Lung (tissue), 12 donors: ENCODE results near the gene LGALS13. TPM values are rescaled to one million over a fixed set of nuclear protein-coding genes. Genes with fewer than 3 reads are reported as not detected.

Experiments
- ATAC-seq: fragments of 200-7000 bp; cut with Tn5 transposase; one replicate; pipeline ENCODE4 v1.9.1; 2020; ENCODE audit warnings: moderate number of reproducible peaks; ENCODE audit not compliant: insufficient read depth, low FRiP score
- DNase-seq, 3 donors: peaks; one replicate each; pipeline ENCODE4 v3.0.0-alpha.2; 2013 to 2017
- H3K27ac ChIP-seq, 2 donors: one replicate each; pipeline ENCODE4 v1.5.1; 2013; ENCODE audit warnings: mild to moderate bottlenecking in 2 of 2, moderate library complexity in 2 of 2, control low read depth in 1 of 2, inconsistent platforms in 1 of 2, low read depth in 1 of 2, low read length in 1 of 2
- H3K27me3 ChIP-seq, 3 donors: one replicate each; pipeline ENCODE4 v1.5.1; 2013; ENCODE audit warnings: low read length in 2 of 3; ENCODE audit not compliant: control insufficient read depth in 3 of 3, insufficient read depth in 3 of 3
- H3K36me3 ChIP-seq, 4 donors: one replicate each; pipeline ENCODE4 v1.5.1; 2013; ENCODE audit warnings: low read length in 4 of 4, mild to moderate bottlenecking in 1 of 4, moderate library complexity in 1 of 4; ENCODE audit not compliant: control insufficient read depth in 4 of 4, insufficient read depth in 4 of 4
- H3K4me1 ChIP-seq, 5 donors: one replicate each; pipeline ENCODE4 v1.5.1; 2013; ENCODE audit warnings: low read length in 5 of 5, mild to moderate bottlenecking in 2 of 5, moderate library complexity in 1 of 5; ENCODE audit not compliant: control insufficient read depth in 5 of 5, insufficient read depth in 5 of 5
- H3K4me3 ChIP-seq: one replicate; pipeline ENCODE4 v1.5.1; 2013; ENCODE audit warnings: mild to moderate bottlenecking, control low read depth, moderate library complexity
- H3K9ac ChIP-seq, 2 donors: one replicate each; pipeline ENCODE4 v1.5.1; 2013; ENCODE audit warnings: low read length in 2 of 2, control low read depth in 1 of 2; ENCODE audit not compliant: insufficient read depth in 1 of 2
- H3K9me3 ChIP-seq, 4 donors: one replicate each; pipeline ENCODE4 v1.5.1; 2013; ENCODE audit warnings: low read length in 3 of 4, mild to moderate bottlenecking in 1 of 4, moderate library complexity in 1 of 4; ENCODE audit not compliant: control insufficient read depth in 4 of 4, insufficient read depth in 3 of 4
- WGBS, 2 donors: extraction: QIAGEN DNeasy Blood & Tissue Kit; methylation state at CpG; one replicate each; pipeline ENCODE4 v1.1.7; 2013; 5-methylcytosine and 5-hydroxymethylcytosine counted together
- polyA plus RNA-seq, 2 donors: library from polyadenylated mRNA; stranded (reverse); fragments of 200-250 nt; gene quantifications; one replicate each; pipeline ENCODE4 v1.2.1, GENCODE V29; 2013
- total RNA-seq, 2 donors: library from RNA; depleted of rRNA in 1 of 2; stranded (reverse); fragments of >200 nt in 1 of 2; gene quantifications; one replicate each; pipeline ENCODE4 v1.2.1, GENCODE V29; 2014 to 2021
- TF ChIP-seq, protein P1 (sequence below): IDR thresholded peaks from 2 replicates; pipeline ENCODE4 v1.5.1; 2012; ENCODE audit warnings: mild to moderate bottlenecking; ENCODE audit errors: control extremely low read depth, extremely low read depth
- donor health status: control.
- donor health status: control.
- donor health status: Bipolar disorder and iron deficiency.
- donor health status: healthy.
- donor health status: DM: yes; HTN: yes; CAD: no.

Gene LGALS13
- total and polyA plus RNA-seq, 4 donors: not detected

- WGBS, 2 donors: 56 to 62% methylated on average over 2 of the region's 2 CpGs
- Histone ChIP-seq H3K9ac (no peak overlapping the region), H3K9me3 (no peaks in the 10 kb centered on the region), H3K4me3 (no peak overlapping the region), H3K27me3 (peaks cover 0 to 8% (median 0%) of the 10 kb centered on the region in 3 donors), H3K36me3 (no peaks in the 10 kb centered on the region), H3K27ac (no peak overlapping the region), H3K4me1 (no peaks in the 10 kb centered on the region)
- TF ChIP-seq, protein P1, sequence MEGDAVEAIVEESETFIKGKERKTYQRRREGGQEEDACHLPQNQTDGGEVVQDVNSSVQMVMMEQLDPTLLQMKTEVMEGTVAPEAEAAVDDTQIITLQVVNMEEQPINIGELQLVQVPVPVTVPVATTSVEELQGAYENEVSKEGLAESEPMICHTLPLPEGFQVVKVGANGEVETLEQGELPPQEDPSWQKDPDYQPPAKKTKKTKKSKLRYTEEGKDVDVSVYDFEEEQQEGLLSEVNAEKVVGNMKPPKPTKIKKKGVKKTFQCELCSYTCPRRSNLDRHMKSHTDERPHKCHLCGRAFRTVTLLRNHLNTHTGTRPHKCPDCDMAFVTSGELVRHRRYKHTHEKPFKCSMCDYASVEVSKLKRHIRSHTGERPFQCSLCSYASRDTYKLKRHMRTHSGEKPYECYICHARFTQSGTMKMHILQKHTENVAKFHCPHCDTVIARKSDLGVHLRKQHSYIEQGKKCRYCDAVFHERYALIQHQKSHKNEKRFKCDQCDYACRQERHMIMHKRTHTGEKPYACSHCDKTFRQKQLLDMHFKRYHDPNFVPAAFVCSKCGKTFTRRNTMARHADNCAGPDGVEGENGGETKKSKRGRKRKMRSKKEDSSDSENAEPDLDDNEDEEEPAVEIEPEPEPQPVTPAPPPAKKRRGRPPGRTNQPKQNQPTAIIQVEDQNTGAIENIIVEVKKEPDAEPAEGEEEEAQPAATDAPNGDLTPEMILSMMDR: no peak
- peak in 2 of 3 donors; percentile 2 to 36 for DNase-seq
- ATAC-seq: no peak
Measured at GRCh38 chr19:39590265-39590664, 12.1 kb upstream of the LGALS13 start.

GRCh38 chr19:39592381-39592780 is 9.9 kb upstream of the LGALS13 start:
- Histone ChIP-seq H3K36me3 (no peaks in the 10 kb centered on the region), H3K27ac (no peak overlapping the region), H3K4me1 (no peaks in the 10 kb centered on the region), H3K9ac (no peak overlapping the region), H3K4me3 (no peak overlapping the region), H3K27me3 (peaks cover 0 to 9% (median 2%) of the 10 kb centered on the region in 3 donors), H3K9me3 (no peaks in the 10 kb centered on the region)
- ATAC-seq: no peak
- DNase-seq: no peak
- WGBS, 2 donors: 80 to 86% methylated on average over 7 of the region's 7 CpGs
- TF ChIP-seq, protein P1: no peak

- TF ChIP-seq, protein P1: no peak
- H3K4me1 ChIP-seq: no peaks in the 10 kb centered on the region
- WGBS, 2 donors: 86 to 89% methylated on average over 6 of the region's 6 CpGs
Measured at GRCh38 chr19:39595950-39596349, 6.4 kb upstream of the LGALS13 start.

DNA sequence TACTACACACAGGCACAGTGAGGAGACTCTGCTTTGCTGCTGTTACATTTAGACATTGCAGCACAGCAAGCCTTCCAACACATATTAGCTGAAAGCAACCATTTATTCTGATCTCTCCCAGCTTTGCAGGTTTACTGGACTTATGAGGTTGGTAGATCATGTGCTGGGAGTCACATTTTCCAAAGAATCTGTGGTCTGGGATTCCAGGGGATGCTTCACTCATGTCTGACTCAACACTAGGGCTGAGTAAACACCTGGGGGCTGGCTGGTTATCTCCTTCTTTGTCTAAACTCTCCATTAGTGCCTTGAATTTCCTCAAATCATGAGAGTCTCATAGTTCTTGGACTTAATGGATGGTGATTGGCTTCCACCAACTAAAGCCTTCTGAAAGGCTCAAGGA is 5.4 kb upstream of the LGALS13 start:
- Histone ChIP-seq H3K27ac (no peak overlapping the region), H3K4me3 (no peak overlapping the region), H3K27me3 (peaks cover 0 to 7% (median 2%) of the 10 kb centered on the region in 3 donors), H3K9me3 (peaks cover 0 to 3% (median 0%) of the 10 kb centered on the region in 4 donors), H3K36me3 (no peaks in the 10 kb centered on the region), H3K9ac (no peak overlapping the region), H3K4me1 (no peaks in the 10 kb centered on the region)
- DNase-seq: no peak
- ATAC-seq: no peak
- TF ChIP-seq, protein P1: no peak

More at GRCh38 chr19:39595950-39596349, 6.4 kb upstream of the LGALS13 start:
- no peak overlapping the region for H3K4me3 ChIP-seq
- H3K27ac ChIP-seq: no peak overlapping the region
- no peaks in the 10 kb centered on the region for H3K36me3 ChIP-seq
- peaks cover 0 to 7% (median 2%) of the 10 kb centered on the region in 3 donors for H3K27me3 ChIP-seq
- no peak for DNase-seq
- peaks cover 0 to 3% (median 0%) of the 10 kb centered on the region in 4 donors for H3K9me3 ChIP-seq
- ATAC-seq: no peak
- H3K9ac ChIP-seq: no peak overlapping the region
